Prostate gland (tissue), 2 donors: ENCODE data around the gene HS3ST6.

Source experiments
- POLR2A ChIP-seq: fragments of 450-650 bp; IDR thresholded peaks from one replicate; pipeline ENCODE4 v1.6.1; 2016; ENCODE audit warnings: antibody characterized with exemption, mild to moderate bottlenecking
- POLR2AphosphoS5 ChIP-seq: sonication (generic); formaldehyde crosslinking; IDR thresholded peaks from one replicate; pipeline ENCODE4 v1.6.1; 2017; ENCODE audit warnings: antibody characterized with exemption
- TF ChIP-seq, protein P1 (sequence below), 4 experiments: fragments of 200-600 bp in 2 of 4; fragments of 450-650 bp in 2 of 4; sonication (generic) in 2 of 4; IDR thresholded peaks; 1 replicate in 3 of 4; 2 replicates in 1 of 4; pipeline ENCODE4 v1.5.1; 2016 to 2019; ENCODE audit warnings: antibody characterized with exemption in 4 of 4, mild to moderate bottlenecking in 2 of 4, moderate library complexity in 2 of 4

DNA sequence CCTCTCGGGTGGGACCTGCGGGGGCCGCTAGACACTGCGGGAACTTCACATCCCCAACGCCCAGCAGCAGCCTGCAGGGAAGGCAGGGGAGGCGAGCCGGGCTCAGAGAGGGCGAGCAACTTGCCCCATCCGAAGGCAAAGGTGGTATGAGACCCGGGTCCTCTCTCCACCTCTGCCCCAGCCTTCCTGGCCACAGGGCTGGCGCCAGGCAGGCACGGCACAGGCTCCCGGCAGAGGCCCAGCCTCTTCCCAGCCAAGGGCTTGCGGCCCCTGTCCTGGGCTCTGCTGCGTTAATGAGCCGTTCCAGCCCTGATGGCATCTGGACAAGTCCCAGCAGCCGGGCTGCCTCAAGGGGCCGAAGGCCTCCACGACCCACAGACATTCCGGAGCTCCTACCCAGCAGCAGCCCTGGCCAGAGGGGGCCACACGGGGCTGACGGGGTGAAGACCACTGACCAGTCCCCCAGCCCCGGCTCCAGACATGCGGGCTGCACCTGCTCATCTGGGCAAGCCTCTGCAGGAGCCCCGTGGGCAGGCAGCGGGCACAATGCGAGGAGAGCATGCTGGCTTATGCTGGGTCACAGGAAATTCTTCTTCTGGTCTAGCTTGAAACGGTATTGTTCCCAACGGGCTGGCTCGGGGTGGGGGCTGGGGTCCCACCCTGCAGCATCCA lies 1.2 kb upstream of the HS3ST6 start:
- TF ChIP-seq, protein P1, sequence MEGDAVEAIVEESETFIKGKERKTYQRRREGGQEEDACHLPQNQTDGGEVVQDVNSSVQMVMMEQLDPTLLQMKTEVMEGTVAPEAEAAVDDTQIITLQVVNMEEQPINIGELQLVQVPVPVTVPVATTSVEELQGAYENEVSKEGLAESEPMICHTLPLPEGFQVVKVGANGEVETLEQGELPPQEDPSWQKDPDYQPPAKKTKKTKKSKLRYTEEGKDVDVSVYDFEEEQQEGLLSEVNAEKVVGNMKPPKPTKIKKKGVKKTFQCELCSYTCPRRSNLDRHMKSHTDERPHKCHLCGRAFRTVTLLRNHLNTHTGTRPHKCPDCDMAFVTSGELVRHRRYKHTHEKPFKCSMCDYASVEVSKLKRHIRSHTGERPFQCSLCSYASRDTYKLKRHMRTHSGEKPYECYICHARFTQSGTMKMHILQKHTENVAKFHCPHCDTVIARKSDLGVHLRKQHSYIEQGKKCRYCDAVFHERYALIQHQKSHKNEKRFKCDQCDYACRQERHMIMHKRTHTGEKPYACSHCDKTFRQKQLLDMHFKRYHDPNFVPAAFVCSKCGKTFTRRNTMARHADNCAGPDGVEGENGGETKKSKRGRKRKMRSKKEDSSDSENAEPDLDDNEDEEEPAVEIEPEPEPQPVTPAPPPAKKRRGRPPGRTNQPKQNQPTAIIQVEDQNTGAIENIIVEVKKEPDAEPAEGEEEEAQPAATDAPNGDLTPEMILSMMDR (IDR thresholded peaks at IDR 0.05): no peak
- TF ChIP-seq POLR2A: no peak
- TF ChIP-seq POLR2AphosphoS5: no peak
